ENCODE data around the gene MYCL. TPM values are rescaled to one million over a fixed set of nuclear protein-coding genes. Genes with fewer than 3 reads are reported as not detected.

MYCL gene
- total and polyA plus RNA-seq, 2 of the 4 experiments (the other 2 are of a cell fraction), result 0.72 to 0.87 TPM

- Histone ChIP-seq H2AK9ac (replicated peaks; ENCODE audit: low read depth, low read length, poor library complexity) (no peak overlapping the region), H4K91ac (ENCODE audit: insufficient read depth, low read depth, low read length) (no peak overlapping the region), H2AK5ac (ENCODE audit: low read depth, low read length) (0 out of 2 replicates have a peak overlapping the region, but pooled peaks have one; percentile 24), H4K5ac (ENCODE audit: low read depth, low read length) (no peak overlapping the region), H3K27ac (ENCODE audit: insufficient read depth, low read length) (no peak overlapping the region), H2BK5ac (ENCODE audit: low read depth, low read length, poor library complexity, severe bottlenecking) (no peak overlapping the region), H3K27me3 (ENCODE audit: control insufficient read depth, insufficient read depth, low read length) (peaks cover 3% of the 10 kb centered on the region; the same call in 1 of the 2 replicates), H3K4me2 (ENCODE audit: low read depth, low read length) (no peak overlapping the region), H2BK120ac (ENCODE audit: low read depth, low read length) (no peak overlapping the region), H3K4me1 (ENCODE audit: control insufficient read depth, insufficient read depth, low read length) (peaks cover 6% of the 10 kb centered on the region), H3K23ac (ENCODE audit: low read depth, low read length) (peak overlapping the region; percentile 57; the same call in 1 of the 2 replicates), H3K36me3 (ENCODE audit: control insufficient read depth, insufficient read depth, low read length) (no peaks in the 10 kb centered on the region), H3K9me3 (ENCODE audit: control insufficient read depth, insufficient read depth, low read length) (no peaks in the 10 kb centered on the region), H2BK15ac (ENCODE audit: low read depth, low read length) (no peak overlapping the region), H3K4ac (ENCODE audit: low read depth, low read length) (no peak overlapping the region), H4K8ac (ENCODE audit: low read depth in 2 of 2, low read length in 2 of 2) (no peak overlapping the region), H2BK20ac (ENCODE audit: low read depth, low read length) (no peak overlapping the region), H3K18ac (ENCODE audit: low read depth, low read length) (no peak overlapping the region), H2AFZ (replicated peaks; ENCODE audit: low read length, poor library complexity) (no peak overlapping the region), H3K4me3 (ENCODE audit: insufficient read depth, low read depth, low read length) (no peak overlapping the region), H3K9ac (ENCODE audit: low read depth, low read length) (no peak overlapping the region), H3K14ac (replicated peaks; ENCODE audit: low read depth, low read length) (no peak overlapping the region), H3K9me1 (ENCODE audit: insufficient read depth, low read length) (peaks cover 3% of the 10 kb centered on the region), H3K56ac (ENCODE audit: extremely low read depth, insufficient read depth, low read length) (no peak overlapping the region), H3K79me1 (ENCODE audit: low read depth in 1 of 2, low read length in 2 of 2) (no peaks in the 10 kb centered on the region), H4K20me1 (ENCODE audit: insufficient read depth, low read length) (no peaks in the 10 kb centered on the region)
- TF ChIP-seq MAFK (IDR thresholded peaks at IDR 0.05; ENCODE audit: low read depth, low read length) (no peak), BHLHE40 (IDR thresholded peaks at IDR 0.05; ENCODE audit: low read depth, low read length) (no peak), NFE2L2 (IDR thresholded peaks at IDR 0.05; ENCODE audit: low read depth, low read length) (no peak)
- TF ChIP-seq, protein P1, sequence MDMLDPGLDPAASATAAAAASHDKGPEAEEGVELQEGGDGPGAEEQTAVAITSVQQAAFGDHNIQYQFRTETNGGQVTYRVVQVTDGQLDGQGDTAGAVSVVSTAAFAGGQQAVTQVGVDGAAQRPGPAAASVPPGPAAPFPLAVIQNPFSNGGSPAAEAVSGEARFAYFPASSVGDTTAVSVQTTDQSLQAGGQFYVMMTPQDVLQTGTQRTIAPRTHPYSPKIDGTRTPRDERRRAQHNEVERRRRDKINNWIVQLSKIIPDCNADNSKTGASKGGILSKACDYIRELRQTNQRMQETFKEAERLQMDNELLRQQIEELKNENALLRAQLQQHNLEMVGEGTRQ (IDR thresholded peaks at IDR 0.05; ENCODE audit: low read depth, low read length), result no peak
- TF ChIP-seq, protein P2, sequence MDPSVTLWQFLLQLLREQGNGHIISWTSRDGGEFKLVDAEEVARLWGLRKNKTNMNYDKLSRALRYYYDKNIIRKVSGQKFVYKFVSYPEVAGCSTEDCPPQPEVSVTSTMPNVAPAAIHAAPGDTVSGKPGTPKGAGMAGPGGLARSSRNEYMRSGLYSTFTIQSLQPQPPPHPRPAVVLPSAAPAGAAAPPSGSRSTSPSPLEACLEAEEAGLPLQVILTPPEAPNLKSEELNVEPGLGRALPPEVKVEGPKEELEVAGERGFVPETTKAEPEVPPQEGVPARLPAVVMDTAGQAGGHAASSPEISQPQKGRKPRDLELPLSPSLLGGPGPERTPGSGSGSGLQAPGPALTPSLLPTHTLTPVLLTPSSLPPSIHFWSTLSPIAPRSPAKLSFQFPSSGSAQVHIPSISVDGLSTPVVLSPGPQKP (IDR thresholded peaks at IDR 0.05; ENCODE audit: borderline replicate concordance, low read depth, low read length), result no peak
- DNase-seq (no peak), ATAC-seq (ENCODE audit: low read depth) (no peak)
- in situ Hi-C loops (cut with MboI; ENCODE audit: low sequenced_read_pairs), result no loop called here
- ChIA-PET CTCF (interaction anchor here (0.5 kb wide), 1 partner anchor 52 kb away, joined by 4 read pairs; no protein-coding TSS in a partner anchor), POLR2A (ENCODE audit: unreplicated experiment) (no interaction called here)
- BruUV-seq (replicated peaks), result no TSS peak
- no CpG with 5 or more reads among the region's 2 CpGs for WGBS, 2 experiments (ENCODE audit: extremely low coverage in 2 of 2, insufficient read length in 1 of 2)
- dilution Hi-C loops (cut with HindIII; ENCODE audit: low sequenced_read_pairs, unreplicated experiment), result no loop called here
- intact Hi-C loops (cut with micrococcal nuclease), result no loop called here
Measured at GRCh38 chr1:39936724-39937491, 35.2 kb upstream of the MYCL start.

All from IMR-90 (cell line).